Omental fat pad (tissue), 4 donors: ENCODE data around the gene UQCC2. TPM values are rescaled to one million over a fixed set of nuclear protein-coding genes. Genes with fewer than 3 reads are reported as not detected.

Experiments
- ATAC-seq: fragments of 150-250 bp; one replicate; pipeline ENCODE4 v1.9.1; 2016; ENCODE audit warnings: mild to moderate bottlenecking, moderate library complexity; ENCODE audit not compliant: low FRiP score
- DNase-seq: peaks from one replicate; pipeline ENCODE4 v3.0.0-alpha.2; 2019; ENCODE audit warnings: low spot score
- CTCF ChIP-seq, 3 donors: fragments of 450-650 bp; IDR thresholded peaks; one replicate each; pipeline ENCODE4 v1.5.1; 2016 to 2017; ENCODE audit warnings: antibody characterized with exemption in 3 of 3, mild to moderate bottlenecking in 3 of 3, moderate library complexity in 2 of 3
- total RNA-seq, 4 donors: library from RNA; depleted of rRNA; stranded (reverse); fragments of >200 nt; gene quantifications; one replicate each; pipeline ENCODE4 v1.1.0, GENCODE V29; 2016

UQCC2 gene
- total RNA-seq, 4 donors from 2014 or later: 10.4 to 19.6 (median 15.5) TPM

- TF ChIP-seq CTCF (IDR thresholded peaks at IDR 0.05): no peak
- no peak for ATAC-seq
- no peak for DNase-seq
Measured at GRCh38 chr6:33738153-33738552, 26.7 kb upstream of the UQCC2 start.

- no peak for TF ChIP-seq CTCF (IDR thresholded peaks at IDR 0.05)
- ATAC-seq (no peak), DNase-seq (no peak)
Measured at GRCh38 chr6:33737267-33738026, 25.9 kb upstream of the UQCC2 start.

GRCh38 chr6:33735216-33735615 lies 23.7 kb upstream of the UQCC2 start:
- TF ChIP-seq CTCF (IDR thresholded peaks at IDR 0.05): no peak
- DNase-seq: no peak
- no peak for ATAC-seq

- DNase-seq (no peak), ATAC-seq (no peak)
- TF ChIP-seq CTCF (IDR thresholded peaks at IDR 0.05): no peak
Measured at GRCh38 chr6:33733709-33734007, 22.2 kb upstream of the UQCC2 start.

GRCh38 chr6:33732817-33733708 lies 21.6 kb upstream of the UQCC2 start:
- ATAC-seq (no peak), DNase-seq (no peak)
- TF ChIP-seq CTCF (IDR thresholded peaks at IDR 0.05): no peak

GRCh38 chr6:33732385-33732784 lies 20.9 kb upstream of the UQCC2 start:
- ATAC-seq (no peak), DNase-seq (no peak)
- no peak for TF ChIP-seq CTCF (IDR thresholded peaks at IDR 0.05)
